Measurements from ENCODE around the gene NUPR1.
"Not testable (repeated sequence)": the region's sequence is repeated elsewhere in the genome, so short reads cannot be mapped to it uniquely, and the experiment has no call there.

Gene NUPR1, protein sequence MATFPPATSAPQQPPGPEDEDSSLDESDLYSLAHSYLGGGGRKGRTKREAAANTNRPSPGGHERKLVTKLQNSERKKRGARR

DNA sequence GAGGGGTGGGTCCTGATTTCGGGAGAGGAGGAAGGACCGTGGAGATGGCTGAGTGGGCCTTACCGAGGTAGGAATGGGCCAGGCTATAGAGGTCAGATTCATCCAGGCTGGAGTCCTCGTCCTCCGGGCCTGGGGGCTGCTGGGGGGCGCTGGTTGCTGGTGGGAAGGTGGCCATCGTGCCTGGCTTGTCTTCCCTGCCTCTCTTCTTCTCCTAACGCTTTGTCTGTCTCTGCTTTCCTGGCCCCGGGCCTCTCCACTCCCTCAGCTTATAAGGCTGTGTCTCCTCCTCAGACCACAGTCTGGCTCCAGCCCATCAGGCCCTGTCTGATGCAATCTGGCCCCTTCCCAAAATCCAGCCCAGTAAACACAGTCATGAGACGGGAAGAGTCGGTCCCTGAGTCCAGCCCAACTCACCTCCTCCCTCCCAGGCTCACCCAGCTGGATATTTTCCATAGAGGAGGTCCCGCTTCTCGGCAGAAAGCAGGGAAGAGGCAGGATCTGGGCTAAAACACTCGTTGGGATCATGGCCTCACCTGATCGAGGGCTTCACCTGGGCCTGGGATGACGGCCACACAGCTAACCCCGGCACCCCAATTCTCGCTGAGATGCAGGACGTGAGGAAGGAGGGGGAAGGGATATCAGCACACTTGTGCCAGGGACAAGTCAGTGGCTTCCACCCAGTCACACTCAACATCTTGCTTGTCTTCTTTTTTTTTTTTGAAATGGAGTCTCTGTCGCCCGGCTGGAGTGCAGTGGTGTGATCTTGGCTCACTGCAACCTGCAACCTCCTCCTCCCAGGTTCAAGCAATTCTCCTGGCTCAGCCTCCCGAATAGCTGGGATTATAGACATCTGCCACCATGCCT lies at the start of gene NUPR1:
TSS of gene NUPR1 (minus strand) at position 242 of the 864 bp plus-strand sequence. CDS start at position 175, 67 bp downstream.
- H3K4me3 ChIP-seq (ENCODE audit: low read length) = no peak within 1 kb of the TSS
- TF ChIP-seq ZNF274 (IDR thresholded peaks at IDR 0.05; ENCODE audit: low read depth, low read length) = no peak

DNA sequence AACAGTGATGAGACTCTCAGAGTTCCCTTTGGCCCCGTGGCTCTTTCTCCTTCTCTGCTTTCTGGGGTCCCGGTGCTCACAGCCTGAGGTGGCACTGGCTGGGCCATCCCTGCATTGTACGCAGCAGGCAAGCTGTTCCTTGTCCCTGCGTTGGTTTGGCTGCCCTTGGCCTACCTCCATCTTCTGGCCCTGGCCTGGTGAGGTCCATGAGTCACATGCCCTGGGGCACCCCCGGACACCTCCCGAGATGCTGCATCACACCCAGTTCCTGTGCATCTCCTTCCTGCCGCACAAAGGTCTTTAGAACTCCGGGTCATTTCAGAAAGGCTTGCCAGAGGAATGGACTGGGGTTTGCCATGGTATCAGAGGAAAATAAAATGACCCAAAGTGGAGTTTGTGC lies 48.6 kb upstream of the NUPR1 start:
- H3K4me3 ChIP-seq (ENCODE audit: low read length) = no peak overlapping the region
- no peak for TF ChIP-seq ZNF274 (IDR thresholded peaks at IDR 0.05; ENCODE audit: low read depth, low read length)

DNA sequence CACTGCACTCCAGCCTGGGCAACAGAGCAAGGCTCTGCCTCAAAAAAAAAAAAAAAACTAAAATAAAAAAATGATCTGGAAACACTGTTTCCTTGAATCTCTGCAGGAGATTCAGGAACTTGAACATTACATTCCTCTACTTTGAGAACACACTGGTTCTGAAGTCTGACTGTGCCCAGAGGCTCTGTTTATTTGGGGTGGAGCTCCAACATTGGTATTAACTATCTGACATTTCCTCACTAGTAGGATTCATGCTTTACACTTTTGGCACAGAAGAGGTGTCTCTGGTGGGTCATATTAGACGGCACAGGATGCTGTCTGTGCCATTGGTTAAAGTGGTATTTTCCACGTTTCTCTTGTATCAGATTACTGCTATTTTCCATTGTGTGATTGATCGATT lies 47.7 kb upstream of the NUPR1 start:
- H3K4me3 ChIP-seq (ENCODE audit: low read length) = no peak overlapping the region
- no peak for TF ChIP-seq ZNF274 (IDR thresholded peaks at IDR 0.05; ENCODE audit: low read depth, low read length)

DNA sequence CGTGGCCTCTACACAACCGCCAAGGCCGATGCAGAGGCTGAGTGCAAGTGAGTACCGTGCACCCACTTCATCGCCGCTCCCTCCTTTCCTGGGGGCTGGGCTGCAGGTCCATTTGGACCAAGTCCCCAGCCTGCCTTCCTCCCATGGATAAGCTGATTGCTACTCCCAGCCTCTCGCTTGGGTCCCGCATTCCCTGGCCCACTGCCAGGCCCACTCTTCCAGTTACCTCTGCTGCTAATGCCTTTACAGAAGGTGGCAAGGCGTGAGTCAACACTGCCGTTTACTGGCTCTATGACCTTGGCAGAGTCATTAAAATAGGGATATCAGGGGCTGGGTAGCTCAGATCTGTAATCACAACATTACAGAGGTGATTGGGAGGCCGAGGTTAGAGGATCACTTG lies 46.9 kb upstream of the NUPR1 start:
- TF ChIP-seq ZNF274 (IDR thresholded peaks at IDR 0.05; ENCODE audit: low read depth, low read length) = no peak
- H3K4me3 ChIP-seq (ENCODE audit: low read length) = no peak overlapping the region

DNA sequence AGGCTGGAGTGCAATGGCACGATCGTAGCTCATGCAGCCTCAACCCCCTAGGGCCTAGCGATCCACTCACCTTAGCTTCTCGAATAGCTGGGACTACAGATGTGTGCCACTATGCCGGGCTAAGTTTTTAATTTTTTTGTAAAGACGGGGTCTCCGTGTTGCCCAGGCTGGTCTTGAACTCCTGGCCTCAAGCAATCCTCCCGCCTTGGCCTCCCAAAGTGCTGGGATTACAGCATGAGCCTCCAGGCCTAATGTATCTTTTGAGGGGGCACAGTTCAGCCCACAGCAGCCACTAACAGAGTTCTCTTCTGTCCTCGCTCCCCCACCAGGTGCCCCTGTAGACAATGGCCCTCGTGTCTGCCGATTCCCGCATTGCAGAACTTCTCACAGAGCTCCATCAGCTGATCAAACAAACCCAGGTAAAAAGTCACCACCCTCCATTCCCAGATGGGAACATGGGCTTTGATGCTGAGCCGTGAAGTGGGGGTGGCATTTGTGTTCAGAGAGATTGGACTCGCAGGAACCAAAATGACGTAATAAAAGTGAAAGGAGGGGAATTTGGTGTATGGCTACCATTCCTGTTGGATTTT lies 42.0 kb upstream of the NUPR1 start:
- no peak for TF ChIP-seq ZNF274 (IDR thresholded peaks at IDR 0.05; ENCODE audit: low read depth, low read length)
- H3K4me3 ChIP-seq (ENCODE audit: low read length) = no peak overlapping the region

DNA sequence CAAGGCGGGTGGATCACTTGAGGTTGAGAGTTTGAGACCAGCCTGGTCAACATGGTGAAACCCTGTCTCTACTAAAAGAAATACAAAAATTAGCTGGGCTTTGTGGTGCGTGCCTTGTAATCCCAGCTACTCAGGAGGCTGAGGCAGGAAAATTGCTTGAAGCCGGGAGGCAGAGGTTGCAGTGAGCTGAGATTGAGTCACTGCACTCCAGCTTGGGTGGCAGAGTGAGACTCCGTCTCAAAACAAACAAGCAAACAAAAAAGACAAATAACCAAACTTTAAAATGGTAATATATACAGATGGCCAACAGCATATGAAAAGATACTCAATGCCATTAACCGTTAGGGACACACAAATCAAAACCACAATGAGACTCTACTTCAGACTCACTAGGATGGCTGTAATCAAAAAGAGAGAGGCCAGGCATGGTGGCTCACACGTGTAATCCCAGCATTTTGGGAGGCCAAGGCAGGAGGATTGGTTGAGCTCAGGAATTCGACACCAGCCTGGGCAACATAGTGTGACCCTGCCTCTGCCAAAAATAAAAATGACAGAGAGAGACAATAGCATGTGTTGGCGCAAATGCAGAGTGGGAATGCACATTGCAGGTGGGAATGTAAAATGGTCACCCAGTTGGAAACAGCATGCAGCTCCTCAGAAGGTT lies 36.8 kb upstream of the NUPR1 start:
- no peak for TF ChIP-seq ZNF274 (IDR thresholded peaks at IDR 0.05; ENCODE audit: low read depth, low read length)
- H3K4me3 ChIP-seq (ENCODE audit: low read length) = no peak overlapping the region

DNA sequence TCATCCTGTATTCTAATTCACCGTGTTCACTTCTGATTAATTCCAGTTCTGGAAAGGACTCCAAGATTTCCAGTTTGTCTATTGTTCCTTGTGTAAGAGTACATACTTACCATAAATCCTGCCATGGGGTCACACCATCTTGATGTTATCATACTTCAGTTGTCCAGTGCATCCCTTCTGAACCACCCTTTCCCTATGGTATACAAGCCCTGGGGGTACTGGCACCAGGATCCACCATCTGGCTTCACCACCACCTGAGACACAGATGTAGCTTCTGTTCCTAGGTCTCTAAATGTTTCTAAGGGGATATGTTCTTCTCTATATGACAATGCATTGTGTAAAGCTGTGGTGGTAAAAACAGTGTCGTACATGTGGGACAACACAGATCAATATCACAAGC lies 36.2 kb upstream of the NUPR1 start:
- H3K4me3 ChIP-seq (ENCODE audit: low read length) = no peak overlapping the region
- TF ChIP-seq ZNF274 (IDR thresholded peaks at IDR 0.05; ENCODE audit: low read depth, low read length) = no peak

DNA sequence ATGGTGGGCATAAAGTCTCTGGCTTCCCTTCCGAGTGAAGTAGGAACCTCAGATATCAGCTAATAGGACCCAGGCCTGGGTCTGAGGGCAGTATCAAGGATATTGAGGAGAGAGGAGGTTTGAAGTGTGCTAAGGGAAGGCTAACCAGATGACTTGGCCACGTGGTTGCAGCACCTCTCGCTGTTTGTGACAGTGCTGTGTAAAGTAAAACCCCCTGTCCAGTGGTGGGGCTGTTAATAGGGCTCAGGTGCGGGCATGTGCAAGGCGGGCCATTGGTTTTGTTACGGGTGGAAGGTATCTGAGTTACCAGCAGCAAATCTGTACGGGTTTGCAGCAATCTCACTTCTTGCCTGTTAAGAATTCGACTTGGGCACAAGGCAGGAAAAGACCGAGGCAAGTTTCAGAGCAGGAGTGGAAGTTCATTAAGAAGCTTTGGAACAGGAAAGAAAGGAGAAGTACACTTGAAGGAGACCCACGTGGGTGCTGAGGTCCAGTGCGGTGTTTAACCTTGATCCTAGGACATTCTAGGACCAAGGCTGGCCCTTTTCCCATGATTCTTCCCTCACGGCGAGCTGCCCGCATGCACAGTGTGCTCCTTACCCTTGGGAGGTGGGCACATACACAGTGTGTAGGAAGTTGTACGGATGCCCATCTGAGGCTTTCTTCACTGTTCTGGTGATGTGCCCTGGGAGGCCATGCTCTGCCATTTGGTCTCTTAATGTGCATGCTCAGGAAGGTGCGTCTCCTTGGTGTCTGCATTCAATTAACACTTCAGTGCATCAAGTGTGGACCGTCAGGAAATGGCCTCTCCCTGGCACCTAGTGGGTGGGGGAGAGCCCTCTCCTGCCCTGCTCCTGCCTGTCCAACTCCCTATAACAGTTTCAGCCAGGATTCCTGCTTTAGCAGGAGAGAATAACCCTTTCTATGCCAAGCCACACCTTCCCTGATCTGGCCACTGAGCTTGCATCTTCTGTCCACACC lies 35.3 kb upstream of the NUPR1 start:
- H3K4me3 ChIP-seq (ENCODE audit: low read length) = no peak overlapping the region
- no peak for TF ChIP-seq ZNF274 (IDR thresholded peaks at IDR 0.05; ENCODE audit: low read depth, low read length)

DNA sequence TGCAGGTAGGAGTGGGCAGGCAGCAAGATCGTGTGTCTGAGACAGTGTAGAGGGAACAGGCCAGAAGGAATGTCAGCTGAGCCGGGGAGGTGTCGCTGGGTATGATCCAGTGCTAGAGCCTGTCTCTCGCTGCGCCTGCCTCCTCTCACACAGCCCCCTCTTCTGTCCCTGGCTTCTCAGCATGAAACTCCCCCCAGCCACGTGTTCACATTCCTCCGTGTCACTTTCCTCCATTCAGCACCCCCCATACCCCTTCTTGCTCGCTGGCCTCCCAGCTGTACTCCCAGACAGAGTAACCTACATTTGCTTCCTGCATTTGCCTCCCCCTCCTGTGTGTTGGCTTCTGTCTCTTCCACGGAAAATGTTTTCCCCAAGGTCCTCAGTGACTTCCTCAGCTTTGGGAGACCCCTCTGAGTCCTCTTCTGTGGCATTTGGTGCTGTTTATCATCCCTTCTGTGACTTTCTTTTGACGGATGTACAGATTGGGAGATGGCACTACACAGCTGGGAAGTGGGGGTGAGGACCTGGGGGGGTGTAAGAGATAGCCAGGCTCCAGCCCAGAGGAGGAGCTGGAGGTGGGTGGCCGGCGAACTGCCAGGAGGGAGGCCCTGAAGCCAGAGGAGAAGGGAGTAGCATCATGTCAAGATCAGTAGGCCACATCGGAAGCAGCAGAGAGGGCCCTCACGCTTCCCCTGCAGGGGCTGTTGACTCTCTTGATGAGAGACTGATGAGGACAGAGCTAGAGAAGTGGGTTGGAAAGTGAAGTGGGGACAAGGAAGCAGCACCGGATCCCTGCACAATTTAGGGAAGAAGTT lies 34.1 kb upstream of the NUPR1 start:
- H3K4me3 ChIP-seq (ENCODE audit: low read length) = no peak overlapping the region
- no peak for TF ChIP-seq ZNF274 (IDR thresholded peaks at IDR 0.05; ENCODE audit: low read depth, low read length)

DNA sequence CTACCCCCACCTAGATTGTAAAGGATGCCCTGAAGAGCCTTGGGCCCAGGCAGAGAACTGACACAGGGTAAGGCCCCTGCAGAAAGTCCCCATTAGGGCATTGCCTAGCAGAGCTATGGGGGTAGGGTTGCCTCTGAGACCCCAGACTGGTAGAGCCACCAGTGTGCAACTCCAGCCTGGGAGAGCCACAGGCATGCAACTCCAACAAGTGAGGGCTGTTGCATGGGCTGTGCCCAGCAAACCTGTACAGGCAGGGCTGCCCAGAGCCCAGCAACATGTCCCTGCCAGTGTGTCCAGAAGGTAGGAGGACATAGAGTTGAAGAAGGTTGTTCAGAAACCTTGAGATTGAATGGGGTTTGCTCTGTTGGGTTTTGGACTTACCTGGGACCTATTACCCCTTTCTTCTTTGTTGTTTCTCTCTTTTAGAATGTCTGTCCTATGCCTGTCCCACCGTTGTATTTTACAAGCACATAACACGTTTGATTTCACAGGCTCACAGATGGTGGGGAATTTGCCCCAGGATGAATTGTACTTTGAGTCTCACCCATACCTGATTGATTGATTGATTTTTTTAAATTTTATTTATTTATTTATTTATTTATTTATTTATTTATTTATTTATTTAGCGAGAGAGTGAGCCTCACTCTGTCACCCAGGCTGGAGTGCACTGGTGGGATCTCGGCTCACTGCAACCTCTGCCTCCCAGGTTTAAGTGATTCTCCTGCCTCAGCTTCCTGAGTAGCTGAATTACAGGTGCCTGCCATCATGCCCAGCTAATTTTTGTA lies 31.4 kb upstream of the NUPR1 start:
- no peak for TF ChIP-seq ZNF274 (IDR thresholded peaks at IDR 0.05; ENCODE audit: low read depth, low read length)

DNA sequence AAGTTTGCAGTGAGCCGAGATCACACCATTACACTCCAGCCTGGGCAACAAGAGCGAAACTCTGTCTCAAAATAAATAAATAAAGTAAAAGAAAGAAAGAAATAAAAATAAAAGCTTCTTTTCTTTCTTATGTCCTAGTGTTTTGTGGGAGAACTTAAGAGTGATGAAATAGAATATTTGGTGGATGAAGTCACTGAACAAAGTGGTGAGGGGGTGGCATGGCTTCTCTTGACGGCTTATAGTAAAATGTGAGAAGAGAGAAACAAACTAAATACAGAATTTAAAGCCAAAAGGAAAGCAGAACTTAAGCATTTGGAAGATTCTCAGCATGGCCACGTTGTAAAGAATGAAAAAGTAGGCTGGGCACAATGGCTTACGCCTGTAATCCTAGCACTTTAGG lies 30.2 kb upstream of the NUPR1 start:
- H3K4me3 ChIP-seq (ENCODE audit: low read length) = no peak overlapping the region
- no peak for TF ChIP-seq ZNF274 (IDR thresholded peaks at IDR 0.05; ENCODE audit: low read depth, low read length)

More for the DNA sequence above, 31.4 kb upstream of the NUPR1 start:
- no peak overlapping the region for H3K4me3 ChIP-seq (ENCODE audit: low read length)

DNA sequence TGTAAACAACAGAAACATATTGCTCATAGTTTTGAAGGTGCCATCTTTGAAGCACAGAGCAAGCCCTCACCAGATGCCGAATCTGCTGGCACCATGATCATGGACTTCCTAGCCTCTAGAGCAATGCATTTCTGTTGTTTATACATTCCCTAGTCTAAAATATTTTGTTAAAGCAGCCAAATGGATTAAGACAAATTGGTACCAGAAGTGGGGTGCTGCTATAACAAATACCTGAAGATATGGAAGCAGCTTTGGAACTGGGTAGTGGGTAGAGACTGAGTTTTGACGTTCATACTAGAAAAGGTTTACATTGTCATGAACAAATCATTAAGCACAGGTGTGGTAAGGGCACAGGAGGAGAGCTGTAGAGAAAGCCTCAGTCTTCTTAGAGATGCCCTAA lies 28.5 kb upstream of the NUPR1 start:
- TF ChIP-seq ZNF274 (IDR thresholded peaks at IDR 0.05; ENCODE audit: low read depth, low read length) = no peak
- H3K4me3 ChIP-seq (ENCODE audit: low read length) = no peak overlapping the region

DNA sequence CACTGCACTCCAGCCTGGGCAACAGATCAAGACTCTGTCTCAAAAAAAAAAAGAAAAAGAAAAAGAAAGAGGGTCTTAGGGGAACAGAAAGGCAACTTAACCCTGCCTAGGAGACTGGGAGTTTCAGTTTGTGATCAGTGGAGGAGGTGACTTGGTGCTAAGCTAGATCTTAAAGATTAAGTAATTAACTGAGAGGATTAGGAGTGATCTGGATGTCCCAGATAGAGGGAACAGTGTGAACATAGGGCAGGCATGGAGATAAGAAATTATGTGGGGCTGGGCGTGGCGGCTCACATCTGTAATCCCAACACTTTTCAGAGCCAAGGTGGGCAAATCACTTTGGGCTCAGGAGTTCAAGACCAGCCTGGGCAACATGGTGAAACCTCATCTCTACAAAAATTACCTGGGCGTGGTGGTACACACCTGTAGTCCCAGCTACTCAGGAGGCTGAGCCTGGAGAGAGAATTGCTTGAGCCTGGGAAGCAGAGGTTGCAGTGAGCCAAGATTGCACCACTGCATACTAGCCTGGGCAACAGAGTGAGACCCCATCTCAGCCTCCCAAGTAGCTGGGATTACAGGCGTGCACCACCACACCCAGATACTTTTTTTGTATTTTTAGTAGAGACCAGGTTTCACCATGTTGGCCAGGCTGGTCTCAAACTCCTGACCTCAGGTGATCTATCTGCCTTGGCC lies 27.6 kb upstream of the NUPR1 start:
- not testable (repeated sequence) for H3K4me3 ChIP-seq (ENCODE audit: low read length)

All from GM08714 (cell line).